ENCODE data around the gene RBM3. TPM values are rescaled to one million over a fixed set of nuclear protein-coding genes. Genes with fewer than 3 reads are reported as not detected.

Gene RBM3
- polyA plus RNA-seq, 3 donors, result 121 to 291 (median 164) TPM

GRCh38 chrX:48601741-48602394, 27.6 kb downstream of the RBM3 start:
- no peak overlapping the region for H3K27ac ChIP-seq (ENCODE audit: low read depth, low read length)
- WGBS, 3 donors, result 74 to 90% (median 82%) methylated on average over 12 to 17 of the region's 17 CpGs

GRCh38 chrX:48604701-48605100, 30.4 kb downstream of the RBM3 start:
- WGBS, 3 donors, result 89 to 95% (median 94%) methylated on average over 14 to 16 of the region's 16 CpGs
- no peak overlapping the region for H3K27ac ChIP-seq (ENCODE audit: low read depth, low read length)

GRCh38 chrX:48606091-48606490, 31.8 kb downstream of the RBM3 start:
- no peak overlapping the region for H3K27ac ChIP-seq (ENCODE audit: low read depth, low read length)
- WGBS, 3 donors, result 68 to 79% (median 74%) methylated on average over 5 to 6 of the region's 6 CpGs

- no peak overlapping the region for H3K27ac ChIP-seq (ENCODE audit: low read depth, low read length)
- 46 to 76% (median 66%) methylated on average over 2 of the region's 2 CpGs for WGBS, 3 donors
These were observed 37.4 kb downstream of the RBM3 start for GRCh38 chrX:48611703-48612102.

GRCh38 chrX:48613502-48614160, 39.3 kb downstream of the RBM3 start:
- WGBS, 3 donors, result 84 to 87% (median 85%) methylated on average over 6 of the region's 6 CpGs
- H3K27ac ChIP-seq (ENCODE audit: low read depth, low read length), result no peak overlapping the region

- no peak overlapping the region for H3K27ac ChIP-seq (ENCODE audit: low read depth, low read length)
- 29 to 44% (median 40%) methylated on average over 5 of the region's 5 CpGs for WGBS, 3 donors
These were observed 42.3 kb downstream of the RBM3 start for GRCh38 chrX:48616576-48616975.

GRCh38 chrX:48617542-48618340, 43.5 kb downstream of the RBM3 start:
- 32 to 37% (median 33%) methylated on average over 8 of the region's 8 CpGs for WGBS, 3 donors
- no peak overlapping the region for H3K27ac ChIP-seq (ENCODE audit: low read depth, low read length)

- 82 to 93% (median 84%) methylated on average over 5 of the region's 5 CpGs for WGBS, 3 donors
- no peak overlapping the region for H3K27ac ChIP-seq (ENCODE audit: low read depth, low read length)
These were observed 52.4 kb downstream of the RBM3 start for GRCh38 chrX:48626401-48627298.

Other genes with a start within 250 kb of the RBM3 start
- not detected for gene SSX3, start 217.8 kb upstream of the RBM3 start, polyA plus RNA-seq
- gene SSX4, start 190.9 kb upstream of the RBM3 start, polyA plus RNA-seq, result not detected
- gene SSX4B, start 162.5 kb upstream of the RBM3 start, polyA plus RNA-seq, result not detected
- gene SLC38A5, start 104.2 kb upstream of the RBM3 start, polyA plus RNA-seq, result 100 to 1,000 TPM in 1 of 3 donors, 1 to 10 TPM in 2; 4.3 to 222 (median 6.5) TPM
- gene FTSJ1, start 98.3 kb upstream of the RBM3 start, polyA plus RNA-seq, result 10 to 100 TPM; 22.3 to 43.7 (median 30.7) TPM
- 1 to 10 TPM; 4.8 to 9.2 (median 5.6) TPM for gene PORCN, start 65.5 kb upstream of the RBM3 start, polyA plus RNA-seq
- gene EBP, start 52.7 kb upstream of the RBM3 start, polyA plus RNA-seq, result 10 to 100 TPM; 35.9 to 47.2 (median 38.4) TPM
- gene TBC1D25, start 34.8 kb upstream of the RBM3 start, polyA plus RNA-seq, result 10 to 100 TPM in 1 of 3 donors, 1 to 10 TPM in 2; 5.5 to 11.7 (median 7.6) TPM
- 100 to 1,000 TPM; 143 to 172 (median 170) TPM for gene WDR13, start 23.0 kb downstream of the RBM3 start, polyA plus RNA-seq
- gene WAS, start 109.3 kb downstream of the RBM3 start, polyA plus RNA-seq, result 10 to 100 TPM in 1 of 3 donors, 1 to 10 TPM in 2; 1.6 to 11.7 (median 9.6) TPM
- gene SUV39H1, start 122.2 kb downstream of the RBM3 start, polyA plus RNA-seq, result 1 to 10 TPM; 2.8 to 5.7 (median 2.9) TPM
- under 1 TPM in 1 of 3 donors, not detected in 2; 0.22 TPM for gene GLOD5, start 187.3 kb downstream of the RBM3 start, polyA plus RNA-seq
- gene GATA1, start 212.1 kb downstream of the RBM3 start, polyA plus RNA-seq, result under 1 TPM in 1 of 3 donors, not detected in 2; 0.07 TPM
- 10 to 100 TPM; 26.1 to 55.8 (median 41.2) TPM for gene HDAC6, start 227.6 kb downstream of the RBM3 start, polyA plus RNA-seq

Data from adipose tissue (tissue), 3 donors.